IMR-90 (cell line): ENCODE results near the gene IFRD1. TPM values are rescaled to one million over a fixed set of nuclear protein-coding genes. Genes with fewer than 3 reads are reported as not detected.
A peak's percentile ranks its signal among the peaks of the same experiment; 100 is the strongest.

Experiments
- ATAC-seq: fragments of 200-7000 bp; cut with Tn5 transposase; 2 replicates; pipeline ENCODE4 v1.9.1; 2020; ENCODE audit warnings: low read depth, mild to moderate bottlenecking, moderate library complexity
- BruUV-seq: library from RNA; stranded (reverse); fragments of 400-500 nt; replicated peaks from 2 replicates; lab custom pipeline; 2021; lab: Mats Ljungman, UMichigan
- CTCF ChIA-PET: fragments of 300-600 bp; formaldehyde crosslinking; extraction: SDS; loops from one replicate; lab custom pipeline; 2021; ENCODE audit warnings: antibody characterized with exemption; lab: Yijun Ruan, JAX
- POLR2A ChIA-PET: fragments of 300-600 bp; sonication (Branson Sonifier 250); formaldehyde crosslinking; loops from one replicate; lab custom pipeline; 2022; ENCODE audit warnings: antibody characterized with exemption; ENCODE audit not compliant: unreplicated experiment; lab: Charles Lee
- DNase-seq: peaks from one replicate; pipeline ENCODE4 v3.0.0; 2013
- H2AFZ ChIP-seq: replicated peaks from 2 replicates; pipeline ENCODE3; 2013; ENCODE audit warnings: low read length, mild to moderate bottlenecking; ENCODE audit not compliant: poor library complexity
- H2AK5ac ChIP-seq: 2 replicates; pipeline ENCODE4 v1.6.1; 2013; ENCODE audit warnings: low read depth, low read length, inconsistent platforms
- H2AK9ac ChIP-seq: replicated peaks from 2 replicates; pipeline ENCODE3; 2013; ENCODE audit warnings: mild to moderate bottlenecking, low read depth, low read length, moderate library complexity; ENCODE audit not compliant: poor library complexity
- H2BK120ac ChIP-seq: 2 replicates; pipeline ENCODE4 v1.6.1; 2013; ENCODE audit warnings: low read depth, low read length, inconsistent platforms
- H2BK15ac ChIP-seq: 3 replicates; pipeline ENCODE4 v1.6.1; 2013; ENCODE audit warnings: low read depth, low read length, inconsistent platforms
- H2BK20ac ChIP-seq: 2 replicates; pipeline ENCODE4 v1.6.1; 2013; ENCODE audit warnings: low read depth, mild to moderate bottlenecking, inconsistent platforms, low read length, moderate library complexity
- H2BK5ac ChIP-seq: 2 replicates; pipeline ENCODE4 v1.6.1; 2013; ENCODE audit warnings: mild to moderate bottlenecking, low read depth, low read length, inconsistent platforms; ENCODE audit not compliant: poor library complexity, severe bottlenecking
- H3K14ac ChIP-seq: replicated peaks from 2 replicates; pipeline ENCODE4 v1.6.1; 2013; ENCODE audit warnings: low read depth, low read length, inconsistent platforms
- H3K18ac ChIP-seq: 2 replicates; pipeline ENCODE4 v1.6.1; 2013; ENCODE audit warnings: low read depth, low read length, control low read depth
- H3K23ac ChIP-seq: 2 replicates; pipeline ENCODE4 v1.6.1; 2013; ENCODE audit warnings: low read depth, low read length, inconsistent platforms
- H3K27ac ChIP-seq: 2 replicates; pipeline ENCODE4 v1.5.1; 2013; ENCODE audit warnings: mild to moderate bottlenecking, control low read depth, low read length; ENCODE audit not compliant: insufficient read depth
- H3K27me3 ChIP-seq: 2 replicates; pipeline ENCODE4 v1.6.1; 2013; ENCODE audit warnings: low read length; ENCODE audit not compliant: control insufficient read depth, insufficient read depth
- H3K36me3 ChIP-seq: 2 replicates; pipeline ENCODE4 v1.6.1; 2013; ENCODE audit warnings: low read length, mixed read lengths; ENCODE audit not compliant: control insufficient read depth, insufficient read depth
- H3K4ac ChIP-seq: 2 replicates; pipeline ENCODE4 v1.6.1; 2013; ENCODE audit warnings: low read depth, low read length, inconsistent platforms
- H3K4me1 ChIP-seq: 2 replicates; pipeline ENCODE4 v1.6.1; 2013; ENCODE audit warnings: low read length, mixed read lengths; ENCODE audit not compliant: control insufficient read depth, insufficient read depth
- H3K4me2 ChIP-seq: 2 replicates; pipeline ENCODE4 v1.6.1; 2013; ENCODE audit warnings: low read depth, mild to moderate bottlenecking, control low read depth, low read length, moderate library complexity
- H3K4me3 ChIP-seq: 2 replicates; pipeline ENCODE4 v1.5.1; 2013; ENCODE audit warnings: low read depth, mild to moderate bottlenecking, control low read depth, low read length, moderate library complexity; ENCODE audit not compliant: insufficient read depth
- H3K56ac ChIP-seq: 2 replicates; pipeline ENCODE4 v1.6.1; 2013; ENCODE audit warnings: low read length, inconsistent platforms; ENCODE audit not compliant: insufficient read depth; ENCODE audit errors: extremely low read depth
- H3K79me1 ChIP-seq, 2 experiments: 2 replicates each; pipeline ENCODE4 v1.6.1; 2013; ENCODE audit warnings: low read length in 2 of 2, inconsistent platforms in 1 of 2, low read depth in 1 of 2
- H3K9ac ChIP-seq: 2 replicates; pipeline ENCODE4 v1.6.1; 2013; ENCODE audit warnings: low read depth, low read length, control low read depth
- H3K9me1 ChIP-seq: 2 replicates; pipeline ENCODE4 v1.6.1; 2013; ENCODE audit warnings: low read length, inconsistent platforms; ENCODE audit not compliant: insufficient read depth
- H3K9me3 ChIP-seq: 2 replicates; pipeline ENCODE4 v1.6.1; 2013; ENCODE audit warnings: low read length; ENCODE audit not compliant: control insufficient read depth, insufficient read depth
- H4K20me1 ChIP-seq: 2 replicates; pipeline ENCODE4 v1.6.1; 2013; ENCODE audit warnings: low read length, inconsistent platforms; ENCODE audit not compliant: insufficient read depth
- H4K5ac ChIP-seq: 2 replicates; pipeline ENCODE4 v1.6.1; 2013; ENCODE audit warnings: mild to moderate bottlenecking, low read depth, low read length, control low read depth
- H4K8ac ChIP-seq, 2 experiments: 2 replicates each; pipeline ENCODE4 v1.6.1; 2013; ENCODE audit warnings: low read depth in 2 of 2, low read length in 2 of 2, control low read depth in 1 of 2, inconsistent platforms in 1 of 2
- H4K91ac ChIP-seq: 2 replicates; pipeline ENCODE4 v1.6.1; 2013; ENCODE audit warnings: low read depth, low read length, inconsistent platforms; ENCODE audit not compliant: insufficient read depth
- MAFK ChIP-seq: IDR thresholded peaks from 2 replicates; pipeline ENCODE4 v1.6.1; 2012; ENCODE audit warnings: low read depth, low read length, improper control_type of control experiment
- RAD21 ChIP-seq: IDR thresholded peaks from 2 replicates; pipeline ENCODE4 v1.6.1; 2012; ENCODE audit warnings: low read length, improper control_type of control experiment
- WGBS, 2 experiments: methylation state at CpG; one replicate each; pipeline versions ENCODE4 v1.1.5 to v1.1.7; 2013; ENCODE audit warnings: missing lambda C conversion rate in 2 of 2; ENCODE audit not compliant: insufficient read length in 1 of 2; ENCODE audit errors: extremely low coverage in 2 of 2; 5-methylcytosine and 5-hydroxymethylcytosine counted together
- dilution Hi-C: fragments of 300-500 bp; cut with HindIII; formaldehyde crosslinking; loops from one replicate; pipeline ENCODE4 v1.14.3; 2018; ENCODE audit warnings: low sequenced_read_pairs; ENCODE audit not compliant: unreplicated experiment
- in situ Hi-C: fragments of 300-500 bp; cut with MboI; formaldehyde crosslinking; loops from 3 replicates; pipeline ENCODE4 v1.14.3; 2019; ENCODE audit warnings: low sequenced_read_pairs, inconsistent platforms, mixed read lengths
- intact Hi-C: fragments of 100-400 bp; cut with micrococcal nuclease; formaldehyde crosslinking; loops from 2 replicates; pipeline ENCODE4 v1.10.0; 2022
- polyA plus RNA-seq, 3 experiments: library from polyadenylated mRNA; depleted of rRNA; stranded (reverse); fragments of >200 nt; gene quantifications; 2 replicates each; pipeline ENCODE4 v1.2.3, GENCODE V29; 2012; ENCODE audit warnings: low replicate concordance in 1 of 3
- total RNA-seq: library from RNA; depleted of rRNA; stranded (reverse); fragments of >200 nt; gene quantifications from 2 replicates; pipeline ENCODE4 v1.2.3, GENCODE V29; 2012

Gene IFRD1
- total and polyA plus RNA-seq, 2 of the 4 experiments (the other 2 are of a cell fraction), result 18.3 to 25.3 TPM

DNA sequence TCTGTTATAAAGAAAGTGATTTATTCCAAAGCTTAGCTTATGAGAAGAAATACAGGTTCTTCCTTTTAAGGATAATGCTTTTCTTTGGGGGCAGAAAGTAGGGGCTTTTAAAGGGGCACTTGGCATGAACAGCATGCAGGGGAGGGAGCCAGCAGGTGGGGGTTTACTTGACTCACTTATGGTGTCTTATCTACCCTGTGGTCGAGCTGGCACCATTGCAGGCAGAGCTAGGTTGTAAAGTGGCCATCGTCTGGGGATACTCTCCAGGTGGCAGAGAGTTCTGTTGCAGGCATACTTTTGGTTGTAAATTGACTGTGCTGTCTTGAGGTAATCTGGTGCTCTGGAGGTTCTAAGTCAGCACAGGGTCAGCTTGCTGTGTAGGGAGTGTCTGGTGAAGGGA is 26.3 kb upstream of the IFRD1 start:
- no peaks in the 10 kb centered on the region for H3K79me1 ChIP-seq
- H2BK120ac ChIP-seq, result peak overlapping the region; percentile 85; the same call in 1 of the 2 replicates
- H3K4me3 ChIP-seq, result no peak overlapping the region
- H3K14ac ChIP-seq, result no peak overlapping the region
- in situ Hi-C loops (no loop called here), intact Hi-C loops (no loop called here), dilution Hi-C loops (no loop called here)
- no peaks in the 10 kb centered on the region for H4K20me1 ChIP-seq
- H3K4me1 ChIP-seq, result peaks cover 8% of the 10 kb centered on the region
- H3K27me3 ChIP-seq, result no peaks in the 10 kb centered on the region
- H3K9me3 ChIP-seq, result no peaks in the 10 kb centered on the region
- ATAC-seq (no peak), DNase-seq (no peak)
- H2BK15ac ChIP-seq, result no peak overlapping the region
- POLR2A ChIA-PET, result no interaction called here
- no peak overlapping the region for H3K27ac ChIP-seq
- H4K8ac ChIP-seq, result no peak overlapping the region; a peak in 1 of 4 replicates
- CTCF ChIA-PET, result interaction anchor here (1.0 kb wide), 1 partner anchor 217 kb away, joined by 4 read pairs; the partner anchor contains the start of gene ZNF277
- 0 out of 2 replicates have a peak overlapping the region, but pooled peaks have one; percentile 79 for H3K4ac ChIP-seq
- no peak overlapping the region for H4K91ac ChIP-seq
- H2AFZ ChIP-seq, result no peak overlapping the region
- TF ChIP-seq MAFK (no peak), RAD21 (no peak)
- no peaks in the 10 kb centered on the region for H3K36me3 ChIP-seq
- no peak overlapping the region for H3K4me2 ChIP-seq
- 0 out of 2 replicates have a peak overlapping the region, but pooled peaks have one; percentile 36 for H2BK20ac ChIP-seq
- H4K5ac ChIP-seq, result no peak overlapping the region
- no CpG with 5 or more reads among the region's 2 CpGs for WGBS, 2 experiments
- BruUV-seq, result no TSS peak
- no peak overlapping the region for H2BK5ac ChIP-seq
- H2AK9ac ChIP-seq, result no peak overlapping the region
- no peak overlapping the region for H3K56ac ChIP-seq
- H3K9me1 ChIP-seq, result peaks cover 15% of the 10 kb centered on the region
- no peak overlapping the region for H2AK5ac ChIP-seq
- H3K9ac ChIP-seq, result no peak overlapping the region
- no peak overlapping the region for H3K23ac ChIP-seq
- no peak overlapping the region for H3K18ac ChIP-seq
